GM06990 (cell line): ENCODE measurements around the gene TCP11.

Source experiments
- DNase-seq: peaks from one replicate; pipeline ENCODE4 v3.0.0-alpha.2; 2011; ENCODE audit not compliant: insufficient read length; ENCODE audit errors: extremely low read depth
- H3K27me3 ChIP-seq: replicated peaks from 2 replicates; pipeline ENCODE4 v1.6.0; 2011; ENCODE audit warnings: low read length; ENCODE audit not compliant: control insufficient read depth, insufficient read depth
- H3K36me3 ChIP-seq: 2 replicates; pipeline ENCODE4 v1.5.1; 2011; ENCODE audit warnings: low read length; ENCODE audit not compliant: control insufficient read depth, insufficient read depth
- H3K4me3 ChIP-seq: replicated peaks from 2 replicates; pipeline ENCODE4 v1.5.1; 2011; ENCODE audit warnings: low read depth, mild to moderate bottlenecking, control low read depth, low read length
- CTCF ChIP-seq: IDR thresholded peaks from 2 replicates; pipeline ENCODE4 v1.5.1; 2011; ENCODE audit warnings: low read length, control low read depth, mild to moderate bottlenecking, inconsistent platforms; ENCODE audit not compliant: insufficient read depth, poor library complexity, severe bottlenecking

The TCP11 gene

GRCh38 chr6:35160642-35161041, 19.5 kb upstream of the TCP11 start:
- no peaks in the 10 kb centered on the region for H3K36me3 ChIP-seq
- no peak for TF ChIP-seq CTCF
- no peak for DNase-seq
- H3K4me3 ChIP-seq, result no peak overlapping the region
- H3K27me3 ChIP-seq, result no peaks in the 10 kb centered on the region

- Histone ChIP-seq H3K36me3 (no peaks in the 10 kb centered on the region), H3K27me3 (no peaks in the 10 kb centered on the region), H3K4me3 (no peak overlapping the region)
- no peak for DNase-seq
- TF ChIP-seq CTCF, result no peak
Observed at GRCh38 chr6:35158520-35158919, 17.4 kb upstream of the TCP11 start.

GRCh38 chr6:35154947-35155346, 13.8 kb upstream of the TCP11 start:
- no peak overlapping the region for H3K4me3 ChIP-seq
- H3K27me3 ChIP-seq, result no peaks in the 10 kb centered on the region
- no peak for DNase-seq
- TF ChIP-seq CTCF, result no peak
- H3K36me3 ChIP-seq, result no peaks in the 10 kb centered on the region

- no peaks in the 10 kb centered on the region for H3K27me3 ChIP-seq
- no peak overlapping the region for H3K4me3 ChIP-seq
- TF ChIP-seq CTCF, result no peak
- no peaks in the 10 kb centered on the region for H3K36me3 ChIP-seq
- no peak for DNase-seq
Observed at GRCh38 chr6:35154262-35154661, 13.1 kb upstream of the TCP11 start.

- Histone ChIP-seq H3K4me3 (no peak overlapping the region), H3K36me3 (no peaks in the 10 kb centered on the region), H3K27me3 (no peaks in the 10 kb centered on the region)
- no peak for DNase-seq
- TF ChIP-seq CTCF, result no peak
Observed at GRCh38 chr6:35152067-35152707, 11.0 kb upstream of the TCP11 start.

DNA sequence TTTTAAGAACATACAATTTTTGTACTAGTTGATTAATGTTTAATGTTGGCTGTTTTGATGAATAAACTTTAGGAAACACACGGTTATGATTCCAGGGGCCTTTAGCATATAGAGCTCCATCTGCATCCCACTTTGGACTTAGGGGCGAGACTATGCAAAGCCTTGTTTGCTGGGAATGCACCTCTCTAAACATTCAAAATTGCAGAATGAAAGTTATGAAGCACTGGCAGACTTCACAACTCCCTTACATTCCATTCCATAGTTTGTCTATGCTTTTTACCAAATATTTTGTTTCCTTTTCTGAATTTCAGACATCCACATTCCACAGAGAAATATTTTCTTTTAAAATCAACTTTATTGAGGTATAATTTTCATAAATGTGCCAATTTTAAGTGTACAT, 10.3 kb upstream of the TCP11 start:
- Histone ChIP-seq H3K36me3 (no peaks in the 10 kb centered on the region), H3K4me3 (no peak overlapping the region), H3K27me3 (no peaks in the 10 kb centered on the region)
- no peak for DNase-seq
- no peak for TF ChIP-seq CTCF
